Posterior cingulate gyrus (tissue), 11 donors: ENCODE results near the gene RGS2.

ENCODE experiments used
- DNase-seq, 10 donors: peaks; one replicate each; pipeline versions ENCODE4 v3.0.0 to v3.0.0-alpha.2; 2020 to 2021; ENCODE audit warnings: mixed read lengths in 3 of 10
- intact Hi-C: fragments of 100-400 bp; cut with DNase I; formaldehyde crosslinking; loops from one replicate; pipeline ENCODE4 v1.15.1; 2023

RGS2 gene, protein sequence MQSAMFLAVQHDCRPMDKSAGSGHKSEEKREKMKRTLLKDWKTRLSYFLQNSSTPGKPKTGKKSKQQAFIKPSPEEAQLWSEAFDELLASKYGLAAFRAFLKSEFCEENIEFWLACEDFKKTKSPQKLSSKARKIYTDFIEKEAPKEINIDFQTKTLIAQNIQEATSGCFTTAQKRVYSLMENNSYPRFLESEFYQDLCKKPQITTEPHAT

DNA sequence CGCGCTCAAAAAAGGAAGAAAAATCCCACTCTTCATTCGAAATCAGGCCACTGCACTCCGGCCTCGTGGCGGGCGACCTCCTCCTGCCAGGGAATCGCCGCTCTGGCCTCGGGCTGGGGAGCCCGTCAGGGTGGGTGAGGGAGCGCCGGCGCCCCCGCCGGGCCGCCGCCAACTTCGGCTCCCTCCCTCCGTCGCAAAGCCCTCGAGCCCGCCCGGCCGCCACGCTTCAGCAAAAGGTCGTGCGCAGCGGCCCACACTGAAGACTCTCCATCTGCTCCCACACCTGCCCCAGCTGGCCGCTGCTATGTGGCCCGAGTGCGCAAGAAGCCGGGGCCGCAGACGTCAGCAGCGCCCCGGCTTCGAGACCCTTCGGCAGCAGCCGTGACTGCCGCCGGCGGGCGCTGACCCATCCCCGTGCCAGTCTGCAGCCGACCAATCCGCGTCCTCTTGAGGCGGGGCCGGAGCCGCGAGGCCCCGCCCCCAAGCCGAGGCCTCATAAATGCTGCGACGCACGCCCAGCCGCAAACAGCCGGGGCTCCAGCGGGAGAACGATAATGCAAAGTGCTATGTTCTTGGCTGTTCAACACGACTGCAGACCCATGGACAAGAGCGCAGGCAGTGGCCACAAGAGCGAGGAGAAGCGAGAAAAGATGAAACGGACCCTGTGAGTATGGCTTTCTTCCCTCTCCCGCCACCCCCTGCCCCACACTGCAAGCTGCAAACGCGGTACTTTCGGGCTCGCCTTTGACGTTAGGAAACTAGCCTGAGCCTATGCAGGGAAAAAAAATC lies at the start of gene RGS2:
TSS of gene RGS2 (plus strand) at position 522 of the 789 bp plus-strand sequence. CDS start at position 555, 33 bp downstream.
- intact Hi-C loops: loop anchor here (5.0 kb wide), 3 partner anchors 209 to 331 kb away; partner anchors contain the start of gene CDC73
- DNase-seq: peak; percentile 89 to 99 (median 95)

DNA sequence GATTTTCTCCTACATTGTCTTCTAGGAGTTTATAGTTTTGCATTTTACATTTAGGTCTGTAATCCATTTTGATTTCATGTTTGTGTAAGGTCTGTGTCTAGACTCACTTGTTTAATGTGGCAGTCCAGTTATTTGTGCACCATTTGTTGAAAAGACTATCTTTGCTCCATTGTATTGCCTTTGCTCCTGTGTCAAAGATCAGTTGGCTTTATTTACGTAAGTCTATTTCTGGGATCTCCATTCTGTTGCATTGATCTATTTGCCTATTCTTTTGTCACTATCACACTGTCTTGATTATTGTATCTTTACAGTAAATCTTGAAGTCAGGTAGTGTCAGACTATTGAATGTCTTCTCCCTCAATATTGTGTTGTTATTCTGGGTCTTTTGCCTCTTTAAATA lies 49.7 kb upstream of the RGS2 start:
- DNase-seq: no peak
- intact Hi-C loops: no loop called here

DNA sequence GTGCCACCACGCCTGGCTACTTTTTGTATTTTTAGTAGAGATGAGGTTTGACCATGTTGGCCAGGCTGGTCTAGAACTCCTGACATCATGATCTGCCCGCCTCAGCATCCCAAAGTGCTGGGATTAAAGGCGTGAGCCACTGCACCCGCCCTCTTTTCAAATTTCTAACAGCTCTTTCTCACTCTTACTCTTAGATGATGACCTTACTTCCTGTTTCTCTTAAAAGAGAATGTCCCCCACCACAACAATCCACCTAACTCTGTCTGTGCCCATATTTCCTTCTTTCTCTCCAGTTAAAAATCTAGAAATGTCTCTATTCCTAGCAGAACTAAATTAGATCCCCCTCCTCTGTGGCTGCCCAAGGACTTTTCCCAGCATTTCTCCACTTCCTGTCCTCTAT lies 46.6 kb upstream of the RGS2 start:
- DNase-seq: peak in 1 of 10 donors; percentile 52
- intact Hi-C loops: no loop called here

DNA sequence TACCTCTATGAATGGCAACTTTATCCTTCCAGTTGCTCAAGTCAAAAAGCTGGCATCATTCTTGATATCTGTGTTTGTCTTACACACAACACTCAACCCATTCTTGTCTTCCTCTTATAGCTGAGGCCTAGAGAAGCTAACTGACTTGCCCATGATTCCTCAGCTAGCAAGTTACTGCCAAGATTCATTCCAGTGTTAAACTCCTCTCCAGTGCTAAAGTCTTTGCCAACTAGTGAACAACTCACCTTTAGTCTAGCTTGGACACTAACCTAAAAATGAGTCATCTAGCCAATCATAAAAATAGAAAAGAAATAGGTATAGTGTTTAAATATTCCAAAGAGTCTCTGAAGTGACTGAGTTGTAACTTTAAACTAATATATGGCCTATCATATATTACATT lies 45.6 kb upstream of the RGS2 start:
- DNase-seq: no peak
- intact Hi-C loops: no loop called here

DNA sequence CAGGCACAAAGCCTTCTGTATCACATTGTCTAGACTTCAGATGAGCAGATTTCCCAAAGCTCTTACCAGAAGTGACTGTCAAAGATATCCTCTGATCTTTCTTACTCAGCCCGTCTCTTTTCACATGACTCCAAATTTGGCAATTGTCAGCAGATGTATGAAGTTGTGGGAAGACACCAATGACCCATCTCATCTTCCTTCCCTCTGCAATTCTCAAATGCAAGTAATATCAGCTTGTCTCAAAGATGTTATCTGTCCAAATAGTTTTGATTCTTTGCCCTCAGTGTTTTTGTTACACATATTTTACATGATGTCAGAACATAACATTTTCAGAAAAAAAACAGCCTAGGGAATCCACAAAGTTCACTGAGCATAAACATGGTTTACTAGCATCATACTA lies 45.1 kb upstream of the RGS2 start:
- intact Hi-C loops: no loop called here
- no peak for DNase-seq

DNA sequence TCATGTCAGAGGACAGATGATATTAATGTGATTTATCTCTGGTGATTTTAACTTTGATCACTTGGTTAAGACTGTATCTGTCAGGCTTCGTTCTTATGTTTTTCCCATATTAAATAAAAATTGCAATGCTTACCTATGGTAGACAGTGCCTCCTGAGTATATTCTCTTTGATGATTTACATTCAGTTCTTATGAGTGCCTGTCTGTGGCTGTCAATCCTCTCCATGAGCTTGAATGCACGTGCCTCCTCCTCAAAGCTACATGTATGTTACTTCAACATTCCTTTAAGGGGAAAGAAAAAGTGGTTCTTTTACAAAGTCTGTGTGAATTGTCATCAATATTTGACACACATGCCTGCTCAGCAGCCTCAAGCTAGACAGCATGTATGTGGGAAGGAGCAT lies 44.2 kb upstream of the RGS2 start:
- DNase-seq: no peak
- intact Hi-C loops: no loop called here

DNA sequence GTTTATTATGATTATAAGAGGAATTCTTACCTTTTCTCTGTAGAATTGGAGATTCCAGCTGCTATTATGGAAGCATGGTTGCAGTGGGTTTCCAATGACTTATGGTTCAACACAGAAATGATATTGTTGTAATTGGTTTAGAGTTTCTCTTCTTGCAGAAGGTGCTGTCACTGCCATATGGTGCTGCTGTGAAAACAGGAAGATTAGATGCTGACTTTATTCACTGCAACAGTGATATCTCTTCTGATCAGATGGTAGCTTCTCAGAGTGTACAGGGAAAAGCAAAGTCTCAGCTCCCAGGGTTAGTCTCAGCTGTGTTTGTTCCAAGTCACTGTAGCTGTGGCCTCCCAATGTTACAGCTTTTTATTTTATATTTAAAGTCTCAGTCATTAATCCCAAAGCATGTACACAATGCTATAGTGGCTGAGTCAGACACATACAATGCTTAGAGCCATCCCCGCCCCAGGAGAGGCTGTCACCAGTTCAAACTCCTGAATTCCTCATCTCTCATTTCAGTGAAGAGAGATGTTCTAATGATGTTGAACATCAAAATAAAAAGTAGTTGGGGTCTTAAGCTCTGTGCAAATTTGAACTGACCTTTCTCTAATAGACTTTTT lies 42.7 kb upstream of the RGS2 start:
- intact Hi-C loops: no loop called here
- DNase-seq: no peak

DNA sequence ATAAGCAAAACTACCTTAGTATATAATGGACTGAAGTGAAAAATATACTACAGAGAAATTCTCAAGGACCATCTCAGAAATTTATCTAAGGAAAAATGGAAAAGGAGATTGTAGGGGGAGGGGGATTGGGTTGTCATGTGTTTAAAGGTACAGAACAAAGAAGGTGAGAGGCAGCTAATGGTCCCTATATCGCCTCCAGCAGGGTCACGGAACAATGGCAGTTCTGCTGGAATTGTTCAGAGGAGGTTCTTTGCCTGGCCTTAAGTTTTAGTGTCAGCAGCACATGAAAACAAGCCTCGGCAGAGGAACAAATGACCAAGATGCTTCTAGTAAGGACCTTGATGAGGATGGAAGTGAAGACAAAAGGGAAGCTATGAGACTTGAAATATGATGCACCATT lies 42.0 kb upstream of the RGS2 start:
- no peak for DNase-seq
- intact Hi-C loops: no loop called here

DNA sequence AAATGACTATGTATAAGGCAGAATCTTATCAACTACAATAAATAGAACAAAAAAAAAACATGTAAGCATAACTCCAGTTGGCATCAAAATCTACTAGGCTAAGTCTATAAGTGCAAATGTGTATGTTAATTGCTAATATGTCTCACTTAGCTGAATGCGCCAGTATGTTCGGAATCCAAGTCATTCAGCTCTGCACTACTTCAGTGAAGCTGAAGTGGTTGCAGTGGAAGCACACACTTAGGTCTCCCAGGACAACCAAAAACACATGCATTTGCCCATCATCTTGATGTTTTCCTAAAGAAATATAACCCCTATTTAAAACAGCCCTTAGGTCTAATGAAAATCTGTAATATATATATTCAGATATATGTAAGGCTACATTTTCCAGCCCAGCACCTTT lies 41.0 kb upstream of the RGS2 start:
- DNase-seq: no peak

DNA sequence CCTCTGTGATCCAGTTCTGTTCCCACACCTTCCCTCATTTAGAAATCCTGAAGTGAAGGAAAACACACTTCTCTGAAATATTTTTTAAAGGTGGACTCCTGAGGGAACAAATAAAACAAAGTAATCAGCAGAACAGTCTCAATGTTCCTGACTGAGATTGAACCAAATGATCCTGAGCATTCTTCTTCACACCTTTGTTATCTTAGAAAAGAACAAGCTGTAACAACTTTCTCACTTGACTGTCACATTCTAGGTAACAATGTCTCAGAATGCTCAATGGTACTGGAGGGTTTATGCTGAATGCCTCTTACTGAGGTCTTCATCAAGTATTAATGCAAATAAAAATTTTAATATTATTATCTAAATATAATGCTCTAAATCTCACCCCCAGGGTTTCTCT lies 40.4 kb upstream of the RGS2 start:
- intact Hi-C loops: no loop called here
- no peak for DNase-seq

More for the DNA sequence above, 41.0 kb upstream of the RGS2 start:
- intact Hi-C loops: no loop called here

DNA sequence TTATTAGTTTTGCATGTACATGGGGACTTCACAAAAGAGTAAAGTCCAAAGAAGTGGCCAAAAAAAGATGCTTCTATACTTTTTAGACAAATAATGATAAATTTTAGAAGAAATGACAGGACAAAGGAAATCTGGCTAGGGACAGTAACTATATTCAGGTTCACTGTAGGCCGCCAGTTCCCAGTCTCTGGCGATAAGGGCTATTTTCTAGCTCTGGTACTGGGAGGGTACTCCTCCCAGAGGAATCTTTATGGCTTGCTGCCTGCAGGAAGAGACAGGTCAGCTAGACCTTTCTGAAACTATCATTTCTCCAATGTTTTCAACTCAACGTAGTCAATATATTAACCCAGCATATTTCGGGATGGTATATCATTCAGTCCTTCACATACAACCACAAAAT lies 37.5 kb upstream of the RGS2 start:
- intact Hi-C loops: no loop called here

DNA sequence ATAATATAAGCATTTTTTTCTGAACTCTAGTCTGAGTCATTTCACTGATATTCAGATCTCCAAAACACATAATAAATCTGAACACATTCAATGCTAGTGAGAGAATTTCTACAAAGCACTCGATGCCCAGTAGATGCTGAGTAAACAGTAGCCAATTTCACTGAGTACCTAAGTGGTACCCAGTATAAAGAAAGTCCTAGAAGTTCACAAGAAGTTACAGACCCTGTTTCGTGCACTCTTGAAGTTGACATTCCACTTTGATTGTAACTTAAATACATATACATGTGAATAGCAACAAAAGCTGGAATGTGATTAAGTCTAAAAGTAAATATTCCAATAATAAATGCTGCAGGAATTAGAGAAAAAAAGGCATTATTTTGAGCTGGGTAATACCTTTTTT lies 33.2 kb upstream of the RGS2 start:
- intact Hi-C loops: no loop called here
- DNase-seq: no peak

More for the DNA sequence above, 37.5 kb upstream of the RGS2 start:
- DNase-seq: no peak

DNA sequence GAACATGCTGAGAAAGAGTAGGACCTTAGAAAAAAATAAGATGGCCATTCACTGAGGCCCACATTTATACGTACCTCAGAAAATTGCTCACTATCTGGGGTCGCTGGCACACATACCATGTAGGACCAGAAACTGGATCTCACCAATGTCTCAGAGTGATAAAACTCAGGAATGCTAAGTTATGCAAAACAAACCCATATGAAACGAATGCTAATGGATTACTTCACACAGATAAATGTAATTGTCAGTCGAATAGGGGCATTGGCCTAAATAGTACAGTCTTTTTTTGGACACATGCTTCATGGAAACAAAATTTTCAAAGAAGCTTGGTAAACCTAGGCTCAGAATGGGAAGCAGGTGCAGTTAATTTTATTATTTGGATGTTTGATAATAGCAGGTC lies 32.6 kb upstream of the RGS2 start:
- DNase-seq: no peak
- intact Hi-C loops: no loop called here

DNA sequence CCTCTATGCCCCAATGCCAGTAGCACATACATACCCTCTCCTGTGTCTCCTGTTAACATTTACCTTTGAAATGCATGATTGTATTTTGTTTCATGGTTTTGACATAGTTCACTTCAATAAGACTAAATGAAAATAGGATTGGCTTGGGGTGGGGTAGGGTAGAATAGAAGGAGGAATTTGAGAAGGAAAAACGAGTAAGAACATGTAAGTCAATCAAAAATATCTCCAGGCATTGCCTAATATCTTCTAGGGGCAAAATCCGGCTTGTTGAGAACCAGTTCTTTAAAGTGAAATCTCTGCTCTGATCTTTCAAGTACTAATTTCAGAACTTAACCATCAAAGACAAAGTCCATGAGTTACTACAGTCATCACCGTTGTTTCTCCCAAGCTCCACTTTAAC lies 31.8 kb upstream of the RGS2 start:
- DNase-seq: no peak
- intact Hi-C loops: no loop called here

DNA sequence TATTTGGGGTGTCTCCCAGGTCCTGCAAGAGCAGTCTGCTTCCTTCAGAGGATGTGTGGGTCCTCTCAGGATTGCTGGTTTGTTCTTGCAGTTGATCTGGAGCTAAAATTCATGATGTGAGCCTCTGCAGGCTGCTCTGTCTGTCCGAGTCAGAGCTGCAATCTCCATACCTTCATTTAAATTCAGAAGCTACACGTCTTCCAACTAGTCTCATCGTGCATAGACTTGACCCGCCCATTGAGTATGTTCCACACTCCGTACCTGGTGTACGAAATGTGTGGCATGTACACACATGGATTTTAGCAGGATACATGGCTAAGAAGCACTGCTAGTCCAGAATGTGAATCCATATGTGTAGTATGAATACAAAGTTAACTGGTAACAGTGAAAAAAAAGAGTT lies 25.0 kb upstream of the RGS2 start:
- no peak for DNase-seq
- intact Hi-C loops: no loop called here

DNA sequence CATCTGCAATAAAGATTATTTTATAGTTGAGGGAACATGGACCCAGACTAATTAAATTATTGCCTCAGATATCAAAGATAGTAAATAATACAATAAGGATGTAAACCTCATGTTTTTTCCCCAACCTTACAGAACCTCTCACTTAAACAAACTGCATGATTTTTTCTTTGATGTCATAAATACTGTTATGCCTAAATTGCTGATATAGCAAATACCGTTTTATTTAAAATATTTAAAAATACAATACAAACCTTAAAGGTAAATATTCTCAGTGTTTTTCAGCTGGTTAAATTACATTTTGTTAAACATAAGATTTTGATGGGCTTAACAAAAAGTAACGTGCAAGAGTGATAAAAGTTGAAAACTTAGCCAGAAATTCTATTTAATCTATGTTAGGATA lies 24.4 kb upstream of the RGS2 start:
- no peak for DNase-seq
- intact Hi-C loops: no loop called here

DNA sequence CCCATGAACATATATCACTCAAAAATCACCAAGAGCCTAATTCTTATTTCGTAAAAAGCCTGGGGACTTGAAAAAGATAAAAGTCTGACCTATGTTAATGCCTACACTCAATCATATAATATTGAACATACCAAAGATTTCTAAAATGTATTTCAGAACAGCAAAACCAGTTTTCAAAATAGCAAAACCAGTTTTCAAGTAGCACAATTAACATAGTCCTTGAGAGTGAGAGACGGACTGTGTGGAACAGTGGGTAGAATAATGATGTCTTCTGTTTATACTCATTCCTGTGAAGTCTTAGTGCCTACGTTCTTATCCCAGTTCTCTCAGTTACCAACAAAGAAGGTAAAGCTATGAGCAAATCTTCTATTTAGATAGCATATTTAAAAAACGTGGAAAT lies 22.3 kb upstream of the RGS2 start:
- DNase-seq: no peak
- intact Hi-C loops: no loop called here

DNA sequence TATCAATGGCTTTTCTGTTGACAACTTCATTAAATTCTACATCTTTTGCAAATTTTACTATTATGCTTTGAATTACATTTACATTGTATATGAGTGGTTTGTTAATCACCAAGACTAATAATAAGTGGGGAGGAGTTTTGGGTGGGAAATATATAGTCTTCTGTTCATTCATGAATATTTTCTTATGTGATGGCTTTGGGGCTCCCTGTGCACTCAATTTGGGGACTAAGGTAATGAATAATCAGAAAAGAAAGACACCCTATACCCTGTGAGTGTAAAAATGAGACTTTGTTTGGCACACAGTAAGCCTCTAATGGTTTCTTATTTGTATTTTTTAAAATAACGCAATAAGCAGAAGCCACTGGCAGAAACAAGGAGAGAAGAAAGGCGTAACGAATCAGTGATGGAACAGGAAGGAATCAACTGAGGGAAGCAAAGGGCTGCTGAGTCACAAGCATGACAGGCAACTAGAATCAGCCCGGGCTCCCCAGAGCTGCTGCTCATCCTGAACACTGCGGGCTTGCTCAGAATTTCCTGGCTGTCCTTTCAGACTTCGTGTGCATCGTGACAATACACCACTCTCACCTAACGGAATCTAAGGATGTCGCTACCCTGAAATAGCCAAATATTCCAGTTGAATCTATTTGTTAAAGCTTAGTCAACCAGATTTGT lies 20.8 kb upstream of the RGS2 start:
- DNase-seq: peak in 7 of 10 donors; percentile 16 to 86 (median 46)
- intact Hi-C loops: no loop called here

DNA sequence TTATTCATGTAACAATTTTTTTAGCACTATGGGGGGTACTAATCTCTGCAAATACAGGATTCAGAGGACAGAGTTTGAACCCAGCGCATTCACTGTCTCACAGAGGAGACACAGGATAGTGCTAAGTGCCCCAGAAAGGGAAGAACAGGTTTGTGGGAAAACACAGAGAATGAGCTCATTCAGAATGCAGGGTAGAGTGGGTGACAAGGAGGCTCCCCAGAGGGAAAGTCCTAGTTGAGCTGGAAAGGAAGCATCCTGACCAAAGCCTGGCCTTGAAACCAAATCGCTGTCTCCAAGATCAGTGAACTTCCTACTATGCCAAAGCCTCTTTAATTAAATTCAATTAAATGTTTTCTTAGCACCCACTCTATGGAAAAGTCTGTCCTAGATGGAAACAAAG lies 19.0 kb upstream of the RGS2 start:
- DNase-seq: no peak
- intact Hi-C loops: no loop called here

DNA sequence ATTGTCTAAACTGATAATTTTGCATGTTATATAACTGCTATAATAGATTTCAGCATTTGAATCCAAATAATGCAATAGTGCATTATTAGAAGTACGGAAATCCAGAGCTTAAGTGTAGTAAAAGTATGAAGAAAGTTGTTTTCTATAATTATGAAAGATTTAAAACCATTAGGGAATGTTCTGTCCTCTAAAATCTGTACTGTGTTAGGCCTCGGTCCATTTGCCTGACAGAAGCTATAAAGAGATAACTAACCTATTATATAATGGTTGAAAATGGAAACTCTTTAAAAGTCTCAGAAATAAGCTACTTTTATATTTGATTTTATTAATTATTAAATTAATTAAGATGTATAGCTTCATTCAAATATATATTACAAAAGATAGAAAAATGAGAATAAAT lies 16.2 kb upstream of the RGS2 start:
- DNase-seq: no peak
- intact Hi-C loops: no loop called here
